PFSK-1 (cell line): ENCODE results near the gene S1PR3.

Source experiments
- FOXP2 ChIP-seq: optimal IDR thresholded peaks from 2 replicates; pipeline ENCODE3; 2011; ENCODE audit warnings: borderline replicate concordance, control low read depth, inconsistent platforms; ENCODE audit not compliant: insufficient read depth; ENCODE audit errors: extremely low read length, extremely low read depth
- POLR2AphosphoS5 ChIP-seq: IDR thresholded peaks from 2 replicates; pipeline ENCODE4 v1.6.1; 2012; ENCODE audit warnings: low read depth, mild to moderate bottlenecking, control low read depth, low read length, moderate library complexity
- SIN3A ChIP-seq: IDR thresholded peaks from 2 replicates; pipeline ENCODE4 v1.6.1; 2012; ENCODE audit warnings: mild to moderate bottlenecking, low read length, moderate library complexity, borderline replicate concordance; ENCODE audit not compliant: insufficient read depth
- TAF1 ChIP-seq: IDR thresholded peaks from 2 replicates; pipeline ENCODE4 v1.6.1; 2012; ENCODE audit warnings: low read length, control low read depth, borderline replicate concordance; ENCODE audit not compliant: insufficient read depth
- TF ChIP-seq, protein P1 (sequence below), 2 experiments: IDR thresholded peaks; 2 replicates each; pipeline versions ENCODE4 v1.6.1 to v1.8.0; 2011 to 2012; ENCODE audit warnings: low read depth in 2 of 2, low read length in 2 of 2, control low read depth in 1 of 2, inconsistent platforms in 1 of 2, mild to moderate bottlenecking in 1 of 2, moderate library complexity in 1 of 2; ENCODE audit not compliant: insufficient read depth in 1 of 2

The S1PR3 gene

DNA sequence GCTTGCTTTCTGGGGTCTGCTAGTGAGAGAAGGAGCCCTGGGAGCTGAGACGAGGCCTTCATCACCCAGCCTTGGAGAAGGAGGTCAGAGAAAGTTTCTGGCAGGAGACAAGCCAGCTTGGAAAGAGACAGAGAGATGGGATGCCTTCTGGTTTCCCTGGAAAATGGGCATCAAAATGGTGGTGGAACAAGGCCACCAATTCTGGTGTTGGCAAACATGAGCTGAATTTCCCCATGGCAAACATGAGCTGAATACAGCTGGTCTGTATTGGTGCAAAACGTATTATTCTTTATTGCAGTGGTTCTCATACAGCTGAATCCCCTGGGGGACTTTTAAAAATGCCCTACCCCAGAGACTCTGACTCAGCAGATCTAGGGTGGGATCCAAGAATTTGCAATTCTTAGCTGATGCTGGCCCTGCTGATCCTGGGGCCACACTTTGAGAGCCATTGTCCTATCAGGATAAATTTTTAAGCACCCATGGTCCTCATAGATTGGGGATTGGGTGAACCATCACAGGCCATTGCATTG, 39.1 kb upstream of the S1PR3 start:
- TF ChIP-seq TAF1 (no peak), POLR2AphosphoS5 (no peak)
- TF ChIP-seq, protein P1, sequence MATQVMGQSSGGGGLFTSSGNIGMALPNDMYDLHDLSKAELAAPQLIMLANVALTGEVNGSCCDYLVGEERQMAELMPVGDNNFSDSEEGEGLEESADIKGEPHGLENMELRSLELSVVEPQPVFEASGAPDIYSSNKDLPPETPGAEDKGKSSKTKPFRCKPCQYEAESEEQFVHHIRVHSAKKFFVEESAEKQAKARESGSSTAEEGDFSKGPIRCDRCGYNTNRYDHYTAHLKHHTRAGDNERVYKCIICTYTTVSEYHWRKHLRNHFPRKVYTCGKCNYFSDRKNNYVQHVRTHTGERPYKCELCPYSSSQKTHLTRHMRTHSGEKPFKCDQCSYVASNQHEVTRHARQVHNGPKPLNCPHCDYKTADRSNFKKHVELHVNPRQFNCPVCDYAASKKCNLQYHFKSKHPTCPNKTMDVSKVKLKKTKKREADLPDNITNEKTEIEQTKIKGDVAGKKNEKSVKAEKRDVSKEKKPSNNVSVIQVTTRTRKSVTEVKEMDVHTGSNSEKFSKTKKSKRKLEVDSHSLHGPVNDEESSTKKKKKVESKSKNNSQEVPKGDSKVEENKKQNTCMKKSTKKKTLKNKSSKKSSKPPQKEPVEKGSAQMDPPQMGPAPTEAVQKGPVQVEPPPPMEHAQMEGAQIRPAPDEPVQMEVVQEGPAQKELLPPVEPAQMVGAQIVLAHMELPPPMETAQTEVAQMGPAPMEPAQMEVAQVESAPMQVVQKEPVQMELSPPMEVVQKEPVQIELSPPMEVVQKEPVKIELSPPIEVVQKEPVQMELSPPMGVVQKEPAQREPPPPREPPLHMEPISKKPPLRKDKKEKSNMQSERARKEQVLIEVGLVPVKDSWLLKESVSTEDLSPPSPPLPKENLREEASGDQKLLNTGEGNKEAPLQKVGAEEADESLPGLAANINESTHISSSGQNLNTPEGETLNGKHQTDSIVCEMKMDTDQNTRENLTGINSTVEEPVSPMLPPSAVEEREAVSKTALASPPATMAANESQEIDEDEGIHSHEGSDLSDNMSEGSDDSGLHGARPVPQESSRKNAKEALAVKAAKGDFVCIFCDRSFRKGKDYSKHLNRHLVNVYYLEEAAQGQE (IDR thresholded peaks at IDR 0.05; ENCODE audit: insufficient read depth in 1 of 2, low read depth in 2 of 2, low read length in 2 of 2), result no peak

DNA sequence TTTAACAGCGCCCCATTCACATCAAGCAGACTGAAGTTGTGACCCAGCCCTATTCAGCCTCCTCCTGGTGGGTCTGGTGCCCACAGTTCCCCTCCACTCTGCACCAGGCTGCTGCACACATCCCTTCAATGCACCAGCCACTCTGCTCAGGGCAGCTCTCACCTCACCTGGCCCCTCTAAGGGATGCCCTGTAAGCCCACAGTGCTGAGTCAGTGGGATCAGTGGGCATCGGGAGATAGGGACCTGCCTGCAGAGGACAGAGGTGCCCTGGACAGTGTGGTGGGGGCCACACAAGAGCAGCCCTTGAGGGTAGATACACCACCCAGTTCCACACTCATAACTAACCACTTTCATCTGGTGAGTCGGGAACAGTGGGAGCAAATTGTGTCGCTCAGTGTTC, 38.3 kb upstream of the S1PR3 start:
- TF ChIP-seq, protein P1 (IDR thresholded peaks at IDR 0.05; ENCODE audit: insufficient read depth in 1 of 2, low read depth in 2 of 2, low read length in 2 of 2), result no peak
- TF ChIP-seq POLR2AphosphoS5 (no peak), SIN3A (no peak), FOXP2 (no peak), TAF1 (no peak)

DNA sequence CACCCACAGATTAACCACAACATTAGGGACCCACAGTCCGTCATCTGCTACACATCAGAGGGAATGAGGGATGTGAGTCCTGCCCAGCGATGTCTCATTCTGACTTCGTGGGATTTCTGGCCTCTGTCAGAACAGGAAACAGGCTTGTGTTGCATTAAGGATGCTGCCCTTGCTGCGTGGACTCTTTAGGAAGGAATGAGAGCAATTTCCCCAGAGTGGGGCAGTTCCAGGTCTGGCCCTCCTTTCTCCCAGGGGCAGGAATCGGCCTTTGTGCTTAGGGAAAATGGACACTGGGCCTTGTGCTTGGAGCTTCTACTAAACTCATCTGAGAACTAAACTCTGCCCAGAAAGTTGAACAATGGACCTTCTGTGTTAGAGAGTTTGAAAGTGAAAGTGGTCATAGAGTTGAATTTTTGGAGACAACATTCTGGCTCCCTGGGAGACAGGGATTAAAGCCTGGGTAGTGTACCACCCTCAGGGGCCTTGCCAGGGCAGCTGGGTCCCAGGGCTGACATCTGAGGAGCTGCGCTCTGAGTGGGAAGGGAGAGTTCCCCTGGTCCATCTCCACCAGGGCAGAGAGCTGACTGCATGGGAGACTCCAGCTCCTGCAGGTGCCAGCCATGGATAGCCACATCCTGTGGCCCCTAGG, 37.8 kb upstream of the S1PR3 start:
- TF ChIP-seq TAF1 (no peak), POLR2AphosphoS5 (no peak), SIN3A (no peak), FOXP2 (no peak)
- TF ChIP-seq, protein P1 (IDR thresholded peaks at IDR 0.05; ENCODE audit: insufficient read depth in 1 of 2, low read depth in 2 of 2, low read length in 2 of 2), result no peak

DNA sequence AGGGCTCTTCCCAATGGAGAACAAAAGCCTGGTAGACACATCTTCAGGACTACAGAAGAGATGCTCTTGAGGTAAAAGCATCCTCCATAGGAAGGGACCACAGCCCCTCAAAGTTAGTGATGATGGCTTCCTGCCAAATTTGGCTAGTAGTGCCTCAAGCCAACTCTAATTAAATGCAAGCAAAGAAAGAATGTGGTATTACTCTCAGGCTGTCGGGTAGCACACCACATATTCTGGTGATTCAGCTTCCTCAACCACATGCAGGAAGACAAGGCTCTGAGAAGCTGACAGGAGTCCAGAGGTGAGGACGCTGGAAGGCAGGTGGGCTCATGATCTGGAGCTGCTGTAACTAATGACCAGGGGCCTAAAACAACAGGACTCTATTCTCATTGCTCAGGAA, 37.2 kb upstream of the S1PR3 start:
- TF ChIP-seq, protein P1 (IDR thresholded peaks at IDR 0.05; ENCODE audit: insufficient read depth in 1 of 2, low read depth in 2 of 2, low read length in 2 of 2), result no peak
- TF ChIP-seq FOXP2 (no peak), POLR2AphosphoS5 (no peak), TAF1 (no peak), SIN3A (no peak)
